K562 (cell line): ENCODE results near the gene PTPRM. TPM values are rescaled to one million over a fixed set of nuclear protein-coding genes. Genes with fewer than 3 reads are reported as not detected.

Experiments
- ATAC-seq: fragments of 200-7000 bp; cut with Tn5 transposase; 3 replicates; pipeline ENCODE4 v1.9.1; 2020; ENCODE audit warnings: moderate library complexity
- BruUV-seq: library from RNA; stranded (reverse); fragments of 400-500 nt; replicated peaks from 2 replicates; lab custom pipeline; 2021; lab: Mats Ljungman, UMichigan
- CTCF ChIA-PET: fragments of 300-600 bp; formaldehyde crosslinking; extraction: SDS; loops from one replicate; lab custom pipeline; 2021; ENCODE audit warnings: low intra/inter-chr PET ratio; lab: Yijun Ruan, JAX
- POLR2A ChIA-PET: fragments of 300-600, 350-650 bp; sonication (Branson Sonifier 250); formaldehyde crosslinking; extraction: SDS; loops from one replicate; lab custom pipeline; 2021; ENCODE audit warnings: antibody characterized with exemption, inconsistent platforms; lab: Yijun Ruan, JAX
- DNase-seq, 4 experiments: peaks; one replicate each; pipeline versions ENCODE4 v3.0.0 to v3.0.0-alpha.2; 2011 to 2018; ENCODE audit warnings: low spot score in 3 of 4, mixed read lengths in 3 of 4; ENCODE audit errors: extremely low read depth in 1 of 4
- FAIRE-seq: peaks from 2 replicates; lab custom pipeline; 2011; peaks lifted over from hg19 to GRCh38; lab: Jason Lieb, UNC
- H2AFZ ChIP-seq: 2 replicates; pipeline ENCODE4 v1.6.0; 2011; ENCODE audit warnings: low read depth, low read length, control low read depth, inconsistent platforms
- H3K27ac ChIP-seq: fragments of 200-600 bp; 3 replicates; pipeline ENCODE4 v1.8.0; 2011; ENCODE audit warnings: low read depth, mild to moderate bottlenecking, control low read depth, inconsistent platforms, low read length, moderate library complexity, mixed read lengths; ENCODE audit errors: extremely low read depth
- H3K27me3 ChIP-seq, 2 experiments: fragments of 300-600 bp in 1 of 2; 2 replicates in 1 of 2; 3 replicates in 1 of 2; pipeline versions ENCODE4 v1.6.0 to v1.8.0; 2011; ENCODE audit warnings: inconsistent platforms in 2 of 2, low read length in 2 of 2, mild to moderate bottlenecking in 1 of 2, mixed read lengths in 1 of 2, moderate library complexity in 1 of 2; ENCODE audit not compliant: control insufficient read depth in 2 of 2, insufficient read depth in 2 of 2
- H3K36me3 ChIP-seq: fragments of 300-600 bp; 3 replicates; pipeline ENCODE4 v1.8.0; 2011; ENCODE audit warnings: mild to moderate bottlenecking, low read length, inconsistent platforms; ENCODE audit not compliant: control insufficient read depth, insufficient read depth
- H3K4me1 ChIP-seq, 2 experiments: fragments of 200-600 bp in 1 of 2; replicated peaks in 1 of 2; 2 replicates in 1 of 2; 3 replicates in 1 of 2; pipeline versions ENCODE4 v1.5.1 to v1.8.0; 2011; ENCODE audit warnings: inconsistent platforms in 2 of 2, low read length in 2 of 2, mild to moderate bottlenecking in 1 of 2, mixed read lengths in 1 of 2, moderate library complexity in 1 of 2; ENCODE audit not compliant: control insufficient read depth in 2 of 2, insufficient read depth in 2 of 2
- H3K4me2 ChIP-seq: 2 replicates; pipeline ENCODE4 v1.6.1; 2011; ENCODE audit warnings: low read length, control low read depth, inconsistent platforms, mixed read lengths; ENCODE audit not compliant: insufficient read depth
- H3K4me3 ChIP-seq: fragments of 200-600 bp; sonication (generic), shearing (Covaris generic); 2 replicates; pipeline ENCODE4 v1.5.1; 2016; ENCODE audit warnings: control low read depth, inconsistent platforms
- H3K79me2 ChIP-seq: fragments of 200-600 bp; 3 replicates; pipeline ENCODE4 v1.8.0; 2011; ENCODE audit warnings: low read length, inconsistent platforms; ENCODE audit not compliant: control insufficient read depth, insufficient read depth
- H3K9ac ChIP-seq, 2 experiments: 2 replicates each; pipeline versions ENCODE4 v1.6.0 to v1.6.1; 2011; ENCODE audit warnings: low read depth in 2 of 2, low read length in 2 of 2, control low read depth in 1 of 2, inconsistent platforms in 1 of 2, mild to moderate bottlenecking in 1 of 2, mixed read lengths in 1 of 2; ENCODE audit not compliant: insufficient read depth in 1 of 2
- H3K9me1 ChIP-seq: one replicate; pipeline ENCODE4 v1.6.0; 2011; ENCODE audit warnings: inconsistent platforms, mild to moderate bottlenecking, low read length, moderate library complexity; ENCODE audit not compliant: control insufficient read depth, insufficient read depth
- H3K9me3 ChIP-seq: replicated peaks from 2 replicates; pipeline ENCODE4 v1.5.1; 2011; ENCODE audit warnings: low read depth, low read length, inconsistent platforms; ENCODE audit not compliant: control insufficient read depth, insufficient read depth
- H4K20me1 ChIP-seq: replicated peaks from 2 replicates; pipeline ENCODE4 v1.6.1; 2011; ENCODE audit warnings: low read length, inconsistent platforms, mixed read lengths; ENCODE audit not compliant: control insufficient read depth, insufficient read depth
- ERF ChIP-seq: fragments of 450-650 bp; formaldehyde crosslinking; IDR thresholded peaks from 2 replicates; pipeline ENCODE4 v1.4.0; 2020; ENCODE audit warnings: mild to moderate bottlenecking, mixed read lengths
- MEF2A ChIP-seq: IDR thresholded peaks from 2 replicates; pipeline ENCODE4 v1.6.1; 2011; ENCODE audit warnings: low read depth, mild to moderate bottlenecking, low read length, moderate library complexity; ENCODE audit not compliant: control insufficient read depth
- MXI1 ChIP-seq: IDR thresholded peaks from 2 replicates; pipeline ENCODE4 v1.6.1; 2011; ENCODE audit warnings: low read depth, mild to moderate bottlenecking, improper control_type of control experiment, low read length
- SMARCE1 ChIP-seq: fragments of 450-650 bp; IDR thresholded peaks from 2 replicates; pipeline ENCODE4 v1.7.1; 2016; ENCODE audit warnings: mild to moderate bottlenecking
- SRF ChIP-seq, 2 experiments: fragments of 250-450, 450-650 bp in 1 of 2; sonication (Bioruptor Pico) in 1 of 2; sonication (generic) in 1 of 2; formaldehyde crosslinking; IDR thresholded peaks; 2 replicates each; pipeline versions ENCODE4 v1.5.0 to v1.5.1; 2020 to 2022; ENCODE audit warnings: mild to moderate bottlenecking in 1 of 2, missing genetic modification reagents in 1 of 2
- ZNF324 ChIP-seq: fragments of 250-450 bp; sonication (Bioruptor Pico); IDR thresholded peaks from 2 replicates; pipeline ENCODE4 v1.4.0; 2020; ENCODE audit warnings: mild to moderate bottlenecking
- ZNF445 ChIP-seq: fragments of 250-450 bp; sonication (Bioruptor Pico); IDR thresholded peaks from 2 replicates; pipeline ENCODE4 v1.4.0; 2020; ENCODE audit warnings: low read depth, mild to moderate bottlenecking, moderate library complexity
- ZNF778 ChIP-seq: fragments of 450-650 bp; formaldehyde crosslinking; IDR thresholded peaks from 2 replicates; pipeline ENCODE4 v1.4.0; 2020; ENCODE audit warnings: mild to moderate bottlenecking, moderate library complexity
- WGBS: fragments of 100-300 bp; shearing (Covaris generic); methylation state at CpG from one replicate; pipeline ENCODE4 v1.1.6; 2016; ENCODE audit warnings: low coverage, mixed read lengths; ENCODE audit not compliant: insufficient coverage; ENCODE audit errors: missing lambda C conversion rate; 5-methylcytosine and 5-hydroxymethylcytosine counted together
- in situ Hi-C: fragments of 300-500 bp; cut with MboI; formaldehyde crosslinking; loops from 4 replicates; pipeline ENCODE4 v1.15.0; 2018; ENCODE audit warnings: inconsistent platforms, mixed read lengths
- intact Hi-C: fragments of 100-400 bp; cut with micrococcal nuclease; formaldehyde crosslinking; loops from 2 replicates; pipeline ENCODE4 v1.14.2; 2022
- polyA plus RNA-seq, 8 experiments: library from polyadenylated mRNA; depleted of rRNA in 4 of 8; stranded (reverse) in 5 of 8; unstranded in 3 of 8; fragments of >200 nt; fragmentation: Nextera tagmentation in 2 of 8; fragmentation: Illumina TruSeq in 1 of 8; extraction: Ambion mirVana in 2 of 8; extraction: Trizol in 1 of 8; gene quantifications; 2 replicates each; pipeline versions ENCODE4 v1.2.1 to v1.2.3, GENCODE V29; 2011 to 2014; ENCODE audit warnings: inconsistent platforms in 1 of 8, missing spikeins in 1 of 8
- total RNA-seq, 7 experiments: library from RNA; depleted of rRNA in 6 of 7; stranded (reverse); fragments of >200 nt in 6 of 7; fragmentation: Illumina TruSeq in 2 of 7; extraction: Trizol in 2 of 7; gene quantifications; 2 replicates each; pipeline versions ENCODE4 v1.2.1 to v1.2.3, GENCODE V29; 2011 to 2021; ENCODE audit warnings: low replicate concordance in 1 of 7
- TF ChIP-seq, protein P1 (sequence below): fragments of 250-450 bp; sonication (Bioruptor Pico); IDR thresholded peaks from 2 replicates; pipeline ENCODE4 v1.4.0; 2020; ENCODE audit warnings: borderline replicate concordance
- TF ChIP-seq, protein P2 (sequence below): sonication (generic); formaldehyde crosslinking; IDR thresholded peaks from 2 replicates; pipeline ENCODE4 v1.8.1; 2023; ENCODE audit warnings: missing genetic modification reagents, mild to moderate bottlenecking, borderline replicate concordance

Gene PTPRM
- total and polyA plus RNA-seq, 9 of the 15 experiments (the other 6 are each of a cell fraction or from before 2014, with no cell fraction given), result 0.03 to 0.16 (median 0.08) TPM; not detected in 3

DNA sequence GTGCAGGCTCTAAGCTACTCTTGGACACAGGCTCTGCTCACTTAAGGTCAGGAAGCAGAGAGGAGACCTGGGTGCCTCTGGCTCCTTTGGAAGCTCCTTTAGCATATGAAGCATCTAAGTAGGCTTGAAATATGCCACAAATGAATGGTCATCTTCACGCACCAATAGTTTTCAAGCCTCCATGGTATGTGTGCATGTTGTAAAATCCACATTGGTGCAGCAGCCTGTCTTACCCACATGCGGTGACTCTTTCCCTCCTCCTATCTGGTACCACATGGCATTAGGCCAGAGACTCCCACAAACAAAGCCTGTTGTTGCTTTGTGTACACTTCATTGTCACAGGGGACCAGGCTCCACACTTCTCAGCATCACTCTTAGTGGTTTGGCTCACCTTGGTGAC lies 599.9 kb downstream of the PTPRM start:
- H3K79me2 ChIP-seq, result no peaks in the 10 kb centered on the region
- ChIA-PET POLR2A (no interaction called here), CTCF (no interaction called here)
- H3K4me1 ChIP-seq, result no peaks in the 10 kb centered on the region
- no peak overlapping the region for H2AFZ ChIP-seq
- intact Hi-C loops, result no loop called here
- 2% methylated on average over 2 of the region's 2 CpGs for WGBS
- no peak overlapping the region for H3K4me3 ChIP-seq
- no peak for FAIRE-seq
- no peak overlapping the region for H3K9ac ChIP-seq
- 0 out of 5 replicates have a peak, but pooled peaks cover 3 to 7% of the 10 kb centered on the region in 2 experiments for H3K27me3 ChIP-seq
- ATAC-seq, result no peak
- no peak overlapping the region for H3K4me2 ChIP-seq
- no TSS peak for BruUV-seq
- in situ Hi-C loops, result no loop called here
- H3K27ac ChIP-seq, result no peak overlapping the region
- H4K20me1 ChIP-seq, result no peaks in the 10 kb centered on the region
- H3K9me1 ChIP-seq, result no peaks in the 10 kb centered on the region
- DNase-seq, result no peak
- no peak for TF ChIP-seq ZNF324 (CRISPR knock-in tag)
- no peaks in the 10 kb centered on the region for H3K36me3 ChIP-seq
- H3K9me3 ChIP-seq, result no peaks in the 10 kb centered on the region

DNA sequence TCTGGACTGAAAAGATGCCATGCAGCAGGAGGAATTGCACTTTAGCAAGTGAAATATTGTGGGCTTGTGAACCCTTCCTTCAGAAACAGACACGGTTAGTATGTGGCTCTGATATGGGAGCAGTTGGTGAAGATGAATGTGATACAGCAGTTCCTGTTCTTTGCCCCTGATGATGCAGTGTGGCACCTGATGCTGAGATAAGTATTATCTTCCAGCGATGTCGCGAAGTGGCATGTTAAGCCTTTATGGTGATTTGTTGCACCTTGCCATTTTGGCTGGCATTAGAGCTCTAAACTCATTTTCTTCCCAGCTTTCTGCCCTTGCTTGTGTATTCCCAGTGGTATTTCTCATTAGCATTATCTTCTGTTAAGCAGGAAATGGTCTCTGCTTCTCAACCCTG lies 600.6 kb downstream of the PTPRM start:
- no peak for ATAC-seq
- POLR2A ChIA-PET, result interaction anchor here (1.0 kb wide), 1 partner anchor 22 kb away, joined by 3 read pairs; no protein-coding TSS in a partner anchor
- TF ChIP-seq, protein P1, sequence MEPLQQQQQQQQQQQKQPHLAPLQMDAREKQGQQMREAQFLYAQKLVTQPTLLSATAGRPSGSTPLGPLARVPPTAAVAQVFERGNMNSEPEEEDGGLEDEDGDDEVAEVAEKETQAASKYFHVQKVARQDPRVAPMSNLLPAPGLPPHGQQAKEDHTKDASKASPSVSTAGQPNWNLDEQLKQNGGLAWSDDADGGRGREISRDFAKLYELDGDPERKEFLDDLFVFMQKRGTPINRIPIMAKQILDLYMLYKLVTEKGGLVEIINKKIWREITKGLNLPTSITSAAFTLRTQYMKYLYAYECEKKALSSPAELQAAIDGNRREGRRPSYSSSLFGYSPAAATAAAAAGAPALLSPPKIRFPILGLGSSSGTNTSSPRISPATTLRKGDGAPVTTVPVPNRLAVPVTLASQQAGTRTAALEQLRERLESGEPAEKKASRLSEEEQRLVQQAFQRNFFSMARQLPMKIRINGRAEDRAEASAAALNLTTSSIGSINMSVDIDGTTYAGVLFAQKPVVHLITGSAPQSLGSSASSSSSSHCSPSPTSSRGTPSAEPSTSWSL, result no peak
- TF ChIP-seq ZNF445 (CRISPR knock-in tag), result no peak
- no peak for TF ChIP-seq MXI1
- no peak for TF ChIP-seq ZNF778 (CRISPR knock-in tag)
- TF ChIP-seq ERF, result no peak
- no peak for TF ChIP-seq SRF (CRISPR knock-in tag; IDR thresholded peaks at IDR 0.05)
- TF ChIP-seq, protein P2, sequence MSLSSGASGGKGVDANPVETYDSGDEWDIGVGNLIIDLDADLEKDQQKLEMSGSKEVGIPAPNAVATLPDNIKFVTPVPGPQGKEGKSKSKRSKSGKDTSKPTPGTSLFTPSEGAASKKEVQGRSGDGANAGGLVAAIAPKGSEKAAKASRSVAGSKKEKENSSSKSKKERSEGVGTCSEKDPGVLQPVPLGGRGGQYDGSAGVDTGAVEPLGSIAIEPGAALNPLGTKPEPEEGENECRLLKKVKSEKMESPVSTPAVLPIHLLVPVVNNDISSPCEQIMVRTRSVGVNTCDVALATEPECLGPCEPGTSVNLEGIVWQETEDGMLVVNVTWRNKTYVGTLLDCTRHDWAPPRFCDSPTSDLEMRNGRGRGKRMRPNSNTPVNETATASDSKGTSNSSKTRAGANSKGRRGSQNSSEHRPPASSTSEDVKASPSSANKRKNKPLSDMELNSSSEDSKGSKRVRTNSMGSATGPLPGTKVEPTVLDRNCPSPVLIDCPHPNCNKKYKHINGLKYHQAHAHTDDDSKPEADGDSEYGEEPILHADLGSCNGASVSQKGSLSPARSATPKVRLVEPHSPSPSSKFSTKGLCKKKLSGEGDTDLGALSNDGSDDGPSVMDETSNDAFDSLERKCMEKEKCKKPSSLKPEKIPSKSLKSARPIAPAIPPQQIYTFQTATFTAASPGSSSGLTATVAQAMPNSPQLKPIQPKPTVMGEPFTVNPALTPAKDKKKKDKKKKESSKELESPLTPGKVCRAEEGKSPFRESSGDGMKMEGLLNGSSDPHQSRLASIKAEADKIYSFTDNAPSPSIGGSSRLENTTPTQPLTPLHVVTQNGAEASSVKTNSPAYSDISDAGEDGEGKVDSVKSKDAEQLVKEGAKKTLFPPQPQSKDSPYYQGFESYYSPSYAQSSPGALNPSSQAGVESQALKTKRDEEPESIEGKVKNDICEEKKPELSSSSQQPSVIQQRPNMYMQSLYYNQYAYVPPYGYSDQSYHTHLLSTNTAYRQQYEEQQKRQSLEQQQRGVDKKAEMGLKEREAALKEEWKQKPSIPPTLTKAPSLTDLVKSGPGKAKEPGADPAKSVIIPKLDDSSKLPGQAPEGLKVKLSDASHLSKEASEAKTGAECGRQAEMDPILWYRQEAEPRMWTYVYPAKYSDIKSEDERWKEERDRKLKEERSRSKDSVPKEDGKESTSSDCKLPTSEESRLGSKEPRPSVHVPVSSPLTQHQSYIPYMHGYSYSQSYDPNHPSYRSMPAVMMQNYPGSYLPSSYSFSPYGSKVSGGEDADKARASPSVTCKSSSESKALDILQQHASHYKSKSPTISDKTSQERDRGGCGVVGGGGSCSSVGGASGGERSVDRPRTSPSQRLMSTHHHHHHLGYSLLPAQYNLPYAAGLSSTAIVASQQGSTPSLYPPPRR (CRISPR knock-in tag), result no peak
- no peak for TF ChIP-seq MEF2A
- TF ChIP-seq SMARCE1, result no peak

More for the DNA sequence above, 600.6 kb downstream of the PTPRM start:
- no peaks in the 10 kb centered on the region for H3K4me1 ChIP-seq
- H2AFZ ChIP-seq, result no peak overlapping the region
- no peak overlapping the region for H3K4me3 ChIP-seq
- no peak for DNase-seq
- no TSS peak for BruUV-seq
- H3K9me1 ChIP-seq, result no peaks in the 10 kb centered on the region
- 2% methylated on average over 4 of the region's 4 CpGs for WGBS
- intact Hi-C loops (no loop called here), in situ Hi-C loops (no loop called here)
- H3K9me3 ChIP-seq, result no peaks in the 10 kb centered on the region
- H3K4me2 ChIP-seq, result no peak overlapping the region
- no peak overlapping the region for H3K27ac ChIP-seq
- CTCF ChIA-PET, result no interaction called here
- H3K9ac ChIP-seq, result no peak overlapping the region
- no peak for FAIRE-seq
- no peaks in the 10 kb centered on the region for H3K36me3 ChIP-seq
- H4K20me1 ChIP-seq, result no peaks in the 10 kb centered on the region
- H3K27me3 ChIP-seq, result 0 out of 5 replicates have a peak, but pooled peaks cover 3% of the 10 kb centered on the region in 2 experiments
- no peaks in the 10 kb centered on the region for H3K79me2 ChIP-seq
